ENCODE data around the gene PER3.

- TF ChIP-seq, protein P1, sequence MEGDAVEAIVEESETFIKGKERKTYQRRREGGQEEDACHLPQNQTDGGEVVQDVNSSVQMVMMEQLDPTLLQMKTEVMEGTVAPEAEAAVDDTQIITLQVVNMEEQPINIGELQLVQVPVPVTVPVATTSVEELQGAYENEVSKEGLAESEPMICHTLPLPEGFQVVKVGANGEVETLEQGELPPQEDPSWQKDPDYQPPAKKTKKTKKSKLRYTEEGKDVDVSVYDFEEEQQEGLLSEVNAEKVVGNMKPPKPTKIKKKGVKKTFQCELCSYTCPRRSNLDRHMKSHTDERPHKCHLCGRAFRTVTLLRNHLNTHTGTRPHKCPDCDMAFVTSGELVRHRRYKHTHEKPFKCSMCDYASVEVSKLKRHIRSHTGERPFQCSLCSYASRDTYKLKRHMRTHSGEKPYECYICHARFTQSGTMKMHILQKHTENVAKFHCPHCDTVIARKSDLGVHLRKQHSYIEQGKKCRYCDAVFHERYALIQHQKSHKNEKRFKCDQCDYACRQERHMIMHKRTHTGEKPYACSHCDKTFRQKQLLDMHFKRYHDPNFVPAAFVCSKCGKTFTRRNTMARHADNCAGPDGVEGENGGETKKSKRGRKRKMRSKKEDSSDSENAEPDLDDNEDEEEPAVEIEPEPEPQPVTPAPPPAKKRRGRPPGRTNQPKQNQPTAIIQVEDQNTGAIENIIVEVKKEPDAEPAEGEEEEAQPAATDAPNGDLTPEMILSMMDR (conservative IDR thresholded peaks at IDR 0.05; ENCODE audit: low read depth, low read length), result no peak
- TF ChIP-seq CEBPB (IDR thresholded peaks at IDR 0.05; ENCODE audit: low read depth, low read length) (no peak), USF2 (IDR thresholded peaks at IDR 0.05; ENCODE audit: low read depth, low read length) (no peak), MAZ (IDR thresholded peaks at IDR 0.05; ENCODE audit: borderline replicate concordance, low read depth, low read length) (no peak), RFX5 (IDR thresholded peaks at IDR 0.05; ENCODE audit: low read depth, low read length) (no peak), POLR2A (IDR thresholded peaks at IDR 0.05; ENCODE audit: low read depth, low read length) (no peak), RCOR1 (IDR thresholded peaks at IDR 0.05; ENCODE audit: insufficient replicate concordance, low read length) (no peak), FOS (IDR thresholded peaks at IDR 0.05; ENCODE audit: low read depth, low read length) (no peak), BHLHE40 (IDR thresholded peaks at IDR 0.05; ENCODE audit: low read depth, low read length) (no peak)
These were observed 102.3 kb downstream of the PER3 start for GRCh38 chr1:7886405-7886745.
